Measurements from ENCODE around the gene LTO1. TPM values are rescaled to one million over a fixed set of nuclear protein-coding genes. Genes with fewer than 3 reads are reported as not detected.

LTO1 gene
- total RNA-seq, 1 experiment from 2014 or later, result 37.5 TPM

DNA sequence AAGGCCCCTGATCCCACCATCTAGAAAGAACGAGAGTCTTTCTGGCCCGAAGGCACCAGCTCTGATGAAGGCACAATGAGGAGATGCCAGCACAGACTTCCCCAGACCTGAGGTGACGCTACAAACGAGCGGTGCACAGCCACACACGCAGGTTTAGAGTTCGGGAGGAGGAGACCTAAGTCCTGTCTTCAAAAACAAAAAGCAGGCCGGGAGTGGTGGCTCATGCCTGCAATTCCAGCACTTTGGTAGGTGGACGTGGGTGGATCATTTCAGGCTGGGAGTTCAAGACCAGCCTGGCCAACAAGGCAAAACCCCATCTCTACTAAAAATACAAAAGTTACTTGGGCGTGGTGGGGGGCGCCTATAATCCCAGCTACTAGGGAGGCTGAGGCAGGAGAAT is 9.5 kb downstream of the LTO1 start:
- Histone ChIP-seq H3K36me3 (ENCODE audit: low read depth, low read length) (peaks cover 22% of the 10 kb centered on the region; the same call in 1 of the 2 replicates), H3F3A (ENCODE audit: low read length, unreplicated experiment) (no peaks in the 10 kb centered on the region), H2AFZ (ENCODE audit: low read length) (no peak overlapping the region), H3K79me2 (ENCODE audit: low read length) (peaks cover 13% of the 10 kb centered on the region), H3K9ac (ENCODE audit: low read length) (no peak overlapping the region), H3K27me3 (ENCODE audit: low read length) (no peaks in the 10 kb centered on the region), H3K4me1 (ENCODE audit: insufficient read depth, low read length) (0 out of 2 replicates have a peak, but pooled peaks cover 2% of the 10 kb centered on the region), H4K20me1 (ENCODE audit: low read length) (no peaks in the 10 kb centered on the region), H3K9me2 (replicated peaks; ENCODE audit: low read length) (no peaks in the 10 kb centered on the region), H3K4me2 (ENCODE audit: low read length) (no peak overlapping the region), H3K9me3 (ENCODE audit: low read length) (no peaks in the 10 kb centered on the region), H3K4me3 (ENCODE audit: low read length) (no peak overlapping the region), H3K27ac (ENCODE audit: low read length) (no peak overlapping the region)
- intact Hi-C loops (cut with micrococcal nuclease), result no loop called here
- ATAC-seq, result no peak
- POLR2A ChIA-PET (ENCODE audit: unreplicated experiment), result no interaction called here
- no TSS peak for BruUV-seq (replicated peaks)
- no peak for DNase-seq
- CTCF ChIA-PET, result no interaction called here
- no peak for TF ChIP-seq EZH2 (IDR thresholded peaks at IDR 0.05; ENCODE audit: low read length, unreplicated experiment)

- H3F3A ChIP-seq (ENCODE audit: low read length, unreplicated experiment), result no peaks in the 10 kb centered on the region
- H3K79me2 ChIP-seq (ENCODE audit: low read length), result peaks cover 11% of the 10 kb centered on the region
- H3K4me2 ChIP-seq (ENCODE audit: low read length), result no peak overlapping the region
- no peak overlapping the region for H2AFZ ChIP-seq (ENCODE audit: low read length)
- BruUV-seq (replicated peaks), result no TSS peak
- no peaks in the 10 kb centered on the region for H3K9me2 ChIP-seq (replicated peaks; ENCODE audit: low read length)
- H3K27ac ChIP-seq (ENCODE audit: low read length), result no peak overlapping the region
- DNase-seq (no peak), ATAC-seq (no peak)
- peaks cover 17% of the 10 kb centered on the region; the same call in 1 of the 2 replicates for H3K36me3 ChIP-seq (ENCODE audit: low read depth, low read length)
- H3K4me3 ChIP-seq (ENCODE audit: low read length), result no peak overlapping the region
- intact Hi-C loops (cut with micrococcal nuclease), result no loop called here
- no peaks in the 10 kb centered on the region for H3K9me3 ChIP-seq (ENCODE audit: low read length)
- no peak overlapping the region for H3K9ac ChIP-seq (ENCODE audit: low read length)
- H3K27me3 ChIP-seq (ENCODE audit: low read length), result no peaks in the 10 kb centered on the region
- ChIA-PET POLR2A (ENCODE audit: unreplicated experiment) (interaction anchor here (0.9 kb wide), 1 partner anchor 10 kb away, joined by 3 read pairs; no protein-coding TSS in a partner anchor), CTCF (no interaction called here)
- no peaks in the 10 kb centered on the region for H4K20me1 ChIP-seq (ENCODE audit: low read length)
- no peaks in the 10 kb centered on the region for H3K4me1 ChIP-seq (ENCODE audit: insufficient read depth, low read length)
- no peak for TF ChIP-seq EZH2phosphoT487 (IDR thresholded peaks at IDR 0.05; ENCODE audit: borderline replicate concordance, low read length)
- TF ChIP-seq EZH2 (IDR thresholded peaks at IDR 0.05; ENCODE audit: low read length, unreplicated experiment), result no peak
- TF ChIP-seq, protein P1, sequence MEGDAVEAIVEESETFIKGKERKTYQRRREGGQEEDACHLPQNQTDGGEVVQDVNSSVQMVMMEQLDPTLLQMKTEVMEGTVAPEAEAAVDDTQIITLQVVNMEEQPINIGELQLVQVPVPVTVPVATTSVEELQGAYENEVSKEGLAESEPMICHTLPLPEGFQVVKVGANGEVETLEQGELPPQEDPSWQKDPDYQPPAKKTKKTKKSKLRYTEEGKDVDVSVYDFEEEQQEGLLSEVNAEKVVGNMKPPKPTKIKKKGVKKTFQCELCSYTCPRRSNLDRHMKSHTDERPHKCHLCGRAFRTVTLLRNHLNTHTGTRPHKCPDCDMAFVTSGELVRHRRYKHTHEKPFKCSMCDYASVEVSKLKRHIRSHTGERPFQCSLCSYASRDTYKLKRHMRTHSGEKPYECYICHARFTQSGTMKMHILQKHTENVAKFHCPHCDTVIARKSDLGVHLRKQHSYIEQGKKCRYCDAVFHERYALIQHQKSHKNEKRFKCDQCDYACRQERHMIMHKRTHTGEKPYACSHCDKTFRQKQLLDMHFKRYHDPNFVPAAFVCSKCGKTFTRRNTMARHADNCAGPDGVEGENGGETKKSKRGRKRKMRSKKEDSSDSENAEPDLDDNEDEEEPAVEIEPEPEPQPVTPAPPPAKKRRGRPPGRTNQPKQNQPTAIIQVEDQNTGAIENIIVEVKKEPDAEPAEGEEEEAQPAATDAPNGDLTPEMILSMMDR (conservative IDR thresholded peaks at IDR 0.05; ENCODE audit: low read depth, low read length), result no peak
These were observed 10.3 kb downstream of the LTO1 start for GRCh38 chr11:69664901-69665300.

DNA sequence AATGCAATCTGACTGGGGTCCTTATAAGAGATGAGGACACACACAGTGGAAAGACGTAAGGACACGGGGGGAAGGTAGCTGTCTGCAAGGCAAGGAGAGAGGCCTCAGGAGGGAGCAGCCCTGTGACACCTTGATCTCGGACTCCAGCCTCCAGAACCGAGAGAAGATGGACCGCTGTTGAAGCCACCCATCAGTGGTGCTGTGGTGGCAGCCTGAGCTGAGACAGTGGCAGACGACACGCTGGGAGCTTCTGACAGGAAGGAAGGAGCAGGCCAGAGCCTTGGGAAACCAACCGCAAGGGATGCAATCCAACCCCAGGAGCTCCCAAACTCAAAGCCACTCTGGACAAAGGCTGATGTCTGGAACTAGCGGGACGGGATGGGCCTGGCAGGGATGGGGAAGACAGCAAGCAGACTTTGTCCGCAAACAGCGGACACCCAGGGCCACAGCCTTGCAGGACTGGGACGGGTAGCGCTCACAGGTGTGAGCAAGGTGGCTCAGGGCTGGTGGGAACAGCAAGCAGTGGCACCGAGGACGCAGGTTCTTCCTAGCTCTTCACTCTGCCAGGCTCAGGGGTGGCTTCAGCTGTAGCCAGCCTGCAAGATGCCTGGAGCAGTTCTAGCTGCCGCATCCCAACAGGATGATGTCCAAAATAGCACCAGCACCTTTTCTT is 10.9 kb downstream of the LTO1 start:
- Histone ChIP-seq H3F3A (ENCODE audit: low read length, unreplicated experiment) (no peaks in the 10 kb centered on the region), H4K20me1 (ENCODE audit: low read length) (no peaks in the 10 kb centered on the region), H3K27ac (ENCODE audit: low read length) (no peak overlapping the region), H3K4me3 (ENCODE audit: low read length) (no peak overlapping the region), H3K9me3 (ENCODE audit: low read length) (no peaks in the 10 kb centered on the region), H3K27me3 (ENCODE audit: low read length) (no peaks in the 10 kb centered on the region), H2AFZ (ENCODE audit: low read length) (no peak overlapping the region), H3K9me2 (replicated peaks; ENCODE audit: low read length) (no peaks in the 10 kb centered on the region), H3K4me1 (ENCODE audit: insufficient read depth, low read length) (no peaks in the 10 kb centered on the region), H3K4me2 (ENCODE audit: low read length) (no peak overlapping the region), H3K79me2 (ENCODE audit: low read length) (peaks cover 4% of the 10 kb centered on the region), H3K36me3 (ENCODE audit: low read depth, low read length) (peaks cover 11% of the 10 kb centered on the region; the same call in 1 of the 2 replicates), H3K9ac (ENCODE audit: low read length) (no peak overlapping the region)
- POLR2A ChIA-PET (ENCODE audit: unreplicated experiment), result interaction anchor here (0.9 kb wide), 1 partner anchor 10 kb away, joined by 3 read pairs; no protein-coding TSS in a partner anchor
- intact Hi-C loops (cut with micrococcal nuclease), result no loop called here
- CTCF ChIA-PET, result interaction anchor here (0.7 kb wide), 1 partner anchor 15 kb away, joined by 3 read pairs; no protein-coding TSS in a partner anchor
- BruUV-seq (replicated peaks), result no TSS peak
- no peak for ATAC-seq
- TF ChIP-seq EZH2phosphoT487 (IDR thresholded peaks at IDR 0.05; ENCODE audit: borderline replicate concordance, low read length) (no peak), EZH2 (IDR thresholded peaks at IDR 0.05; ENCODE audit: low read length, unreplicated experiment) (no peak)
- TF ChIP-seq, protein P1 (conservative IDR thresholded peaks at IDR 0.05; ENCODE audit: low read depth, low read length), result no peak
- no peak for DNase-seq

Measured in PC-3 (cell line).